Subcutaneous adipose tissue (tissue), 4 donors: Measurements from ENCODE around the gene AK9. TPM values are rescaled to one million over a fixed set of nuclear protein-coding genes. Genes with fewer than 3 reads are reported as not detected.

ENCODE experiments used
- total RNA-seq, 4 donors: library from RNA; depleted of rRNA; stranded (reverse); fragments of >200 nt; gene quantifications; one replicate each; pipeline ENCODE4 v1.1.0, GENCODE V29; 2016
- TF ChIP-seq, protein P1 (sequence below): fragments of 450-650 bp; IDR thresholded peaks from one replicate; pipeline ENCODE4 v1.5.1; 2016; ENCODE audit warnings: low read depth, mild to moderate bottlenecking, control low read depth, antibody characterized with exemption, moderate library complexity

AK9 gene
- total RNA-seq, 4 donors from 2014 or later = 7.0 to 9.8 (median 8.1) TPM

DNA sequence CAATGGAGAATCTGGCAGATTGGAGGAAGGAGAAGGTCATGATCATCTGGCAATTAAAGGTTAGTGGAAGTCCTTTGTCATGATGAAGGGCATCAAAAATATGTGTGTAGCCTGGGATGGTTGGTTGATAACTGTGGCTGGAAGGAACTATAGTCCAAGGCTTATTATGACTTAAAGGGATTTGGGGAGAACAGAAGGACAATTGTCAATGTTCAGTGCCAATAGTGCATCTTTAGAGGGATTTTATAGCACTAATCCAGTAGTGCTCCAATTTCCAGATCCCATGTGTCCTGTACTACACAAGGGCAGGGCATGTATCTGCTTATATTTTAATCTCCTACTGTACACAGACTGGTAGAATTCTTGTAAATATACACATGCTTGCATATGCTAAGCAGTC is 203.0 kb downstream of the AK9 start:
- TF ChIP-seq, protein P1, sequence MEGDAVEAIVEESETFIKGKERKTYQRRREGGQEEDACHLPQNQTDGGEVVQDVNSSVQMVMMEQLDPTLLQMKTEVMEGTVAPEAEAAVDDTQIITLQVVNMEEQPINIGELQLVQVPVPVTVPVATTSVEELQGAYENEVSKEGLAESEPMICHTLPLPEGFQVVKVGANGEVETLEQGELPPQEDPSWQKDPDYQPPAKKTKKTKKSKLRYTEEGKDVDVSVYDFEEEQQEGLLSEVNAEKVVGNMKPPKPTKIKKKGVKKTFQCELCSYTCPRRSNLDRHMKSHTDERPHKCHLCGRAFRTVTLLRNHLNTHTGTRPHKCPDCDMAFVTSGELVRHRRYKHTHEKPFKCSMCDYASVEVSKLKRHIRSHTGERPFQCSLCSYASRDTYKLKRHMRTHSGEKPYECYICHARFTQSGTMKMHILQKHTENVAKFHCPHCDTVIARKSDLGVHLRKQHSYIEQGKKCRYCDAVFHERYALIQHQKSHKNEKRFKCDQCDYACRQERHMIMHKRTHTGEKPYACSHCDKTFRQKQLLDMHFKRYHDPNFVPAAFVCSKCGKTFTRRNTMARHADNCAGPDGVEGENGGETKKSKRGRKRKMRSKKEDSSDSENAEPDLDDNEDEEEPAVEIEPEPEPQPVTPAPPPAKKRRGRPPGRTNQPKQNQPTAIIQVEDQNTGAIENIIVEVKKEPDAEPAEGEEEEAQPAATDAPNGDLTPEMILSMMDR = no peak

- TF ChIP-seq, protein P1 = no peak
Measured at GRCh38 chr6:109486068-109486467, 204.9 kb downstream of the AK9 start.

GRCh38 chr6:109485266-109485935 is 205.6 kb downstream of the AK9 start:
- TF ChIP-seq, protein P1 = no peak

GRCh38 chr6:109484122-109484521 is 206.9 kb downstream of the AK9 start:
- TF ChIP-seq, protein P1 = no peak

GRCh38 chr6:109483735-109484057 is 207.3 kb downstream of the AK9 start:
- TF ChIP-seq, protein P1 = no peak

DNA sequence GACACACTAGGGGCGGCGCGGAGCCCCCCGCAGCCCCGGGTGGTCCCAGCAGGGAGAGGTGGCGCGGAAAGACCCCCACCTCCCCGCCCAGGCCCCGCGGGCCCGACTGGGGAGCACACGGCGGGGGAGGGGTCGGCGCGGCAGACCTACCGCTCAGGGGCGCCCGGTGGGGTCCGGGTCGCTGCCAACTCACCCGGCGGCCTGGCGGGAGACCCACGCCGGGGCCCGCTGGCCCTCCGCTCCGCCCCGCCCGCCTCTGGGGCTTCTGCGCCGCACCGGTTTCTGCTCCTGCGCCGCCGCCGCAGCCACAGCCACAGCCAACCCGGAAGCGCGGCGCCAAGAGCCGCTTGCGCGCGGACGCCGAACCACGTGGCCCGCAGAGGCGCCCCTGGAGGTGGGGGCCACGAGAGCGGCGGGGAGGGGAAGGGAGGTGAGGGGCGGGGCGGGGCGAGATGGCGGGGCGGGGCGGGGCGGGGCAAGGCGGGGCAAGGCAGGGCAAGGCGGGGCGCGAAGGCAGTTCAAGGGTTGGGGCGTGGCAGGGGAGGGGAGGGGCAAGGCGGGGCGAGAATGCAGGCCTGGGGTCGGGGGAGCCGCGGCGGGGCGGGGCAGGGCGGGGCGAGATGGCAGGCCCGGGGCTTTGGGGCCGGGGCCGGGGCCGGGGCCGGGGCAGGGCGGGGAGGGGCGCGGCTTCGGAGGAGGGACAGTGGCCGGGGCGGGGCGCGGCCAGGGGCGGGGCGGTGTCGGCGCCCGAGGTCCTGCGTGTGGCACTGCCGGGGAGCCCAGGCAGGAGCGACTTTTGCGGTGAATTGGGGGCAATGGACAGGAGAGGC is 207.9 kb downstream of the AK9 start, which contains the start of gene ZBTB24:
TSS of gene ZBTB24 (minus strand) at position 315 of the 830 bp plus-strand sequence. CDS start 1,193 bp downstream, outside the sequence.
- TF ChIP-seq, protein P1 = no peak

- TF ChIP-seq, protein P1 = no peak
Measured at GRCh38 chr6:109480993-109481480, 210.0 kb downstream of the AK9 start.
